Right lobe of liver (tissue), 4 donors: Measurements from ENCODE around the gene LPIN1.

Experiments
- POLR2A ChIP-seq: fragments of 450-650 bp; IDR thresholded peaks from one replicate; pipeline ENCODE4 v1.6.1; 2017; ENCODE audit warnings: antibody characterized with exemption, mild to moderate bottlenecking
- TF ChIP-seq, protein P1 (sequence below), 4 donors: fragments of 200-600 bp in 3 of 4; fragments of 450-650 bp in 1 of 4; IDR thresholded peaks; one replicate each; pipeline versions ENCODE4 v1.5.1 to v1.8.0; 2016 to 2022; ENCODE audit warnings: antibody characterized with exemption in 4 of 4, mild to moderate bottlenecking in 2 of 4
- donor health status: DM: no; HTN: no; CAD: no.
- donor health status: DM: no; HTN: no; CAD: no.
- donor health status: DM: no; HTN: yes; CAD: no.

DNA sequence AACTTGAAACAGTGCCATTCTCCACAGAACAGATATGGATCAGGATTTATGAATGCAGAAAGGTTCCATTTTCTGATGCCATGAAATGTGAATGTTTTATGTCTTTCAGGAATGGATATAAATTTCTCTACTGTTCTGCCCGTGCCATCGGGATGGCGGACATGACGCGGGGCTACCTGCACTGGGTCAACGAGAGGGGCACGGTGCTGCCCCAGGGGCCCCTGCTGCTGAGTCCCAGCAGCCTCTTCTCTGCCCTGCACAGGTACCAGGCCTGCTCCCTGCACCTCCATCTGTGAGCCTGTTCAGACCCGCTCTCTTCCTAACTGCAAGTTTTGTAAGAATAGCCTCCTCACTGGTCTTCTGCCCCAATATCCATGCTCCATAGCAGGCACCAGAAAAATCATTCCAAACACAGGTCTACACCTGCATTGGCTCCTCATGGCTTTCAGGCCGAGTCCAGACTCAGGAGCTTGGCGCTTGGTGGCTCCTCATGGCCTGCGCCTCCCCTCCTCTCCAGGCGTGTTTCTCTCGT lies 68.6 kb downstream of the LPIN1 start:
- TF ChIP-seq, protein P1, sequence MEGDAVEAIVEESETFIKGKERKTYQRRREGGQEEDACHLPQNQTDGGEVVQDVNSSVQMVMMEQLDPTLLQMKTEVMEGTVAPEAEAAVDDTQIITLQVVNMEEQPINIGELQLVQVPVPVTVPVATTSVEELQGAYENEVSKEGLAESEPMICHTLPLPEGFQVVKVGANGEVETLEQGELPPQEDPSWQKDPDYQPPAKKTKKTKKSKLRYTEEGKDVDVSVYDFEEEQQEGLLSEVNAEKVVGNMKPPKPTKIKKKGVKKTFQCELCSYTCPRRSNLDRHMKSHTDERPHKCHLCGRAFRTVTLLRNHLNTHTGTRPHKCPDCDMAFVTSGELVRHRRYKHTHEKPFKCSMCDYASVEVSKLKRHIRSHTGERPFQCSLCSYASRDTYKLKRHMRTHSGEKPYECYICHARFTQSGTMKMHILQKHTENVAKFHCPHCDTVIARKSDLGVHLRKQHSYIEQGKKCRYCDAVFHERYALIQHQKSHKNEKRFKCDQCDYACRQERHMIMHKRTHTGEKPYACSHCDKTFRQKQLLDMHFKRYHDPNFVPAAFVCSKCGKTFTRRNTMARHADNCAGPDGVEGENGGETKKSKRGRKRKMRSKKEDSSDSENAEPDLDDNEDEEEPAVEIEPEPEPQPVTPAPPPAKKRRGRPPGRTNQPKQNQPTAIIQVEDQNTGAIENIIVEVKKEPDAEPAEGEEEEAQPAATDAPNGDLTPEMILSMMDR (IDR thresholded peaks at IDR 0.05) = no peak
- TF ChIP-seq POLR2A = no peak
